HG03064 (cell line): ENCODE results near the gene SLC17A2.
A peak's percentile ranks its signal among the peaks of the same experiment; 100 is the strongest.

Experiments
- ATAC-seq: cut with Tn5 transposase; IDR thresholded peaks from one replicate; pipeline ENCODE4 v1.9.1; 2021; ENCODE audit warnings: low read depth; ENCODE audit not compliant: unreplicated experiment

The SLC17A2 gene, protein sequence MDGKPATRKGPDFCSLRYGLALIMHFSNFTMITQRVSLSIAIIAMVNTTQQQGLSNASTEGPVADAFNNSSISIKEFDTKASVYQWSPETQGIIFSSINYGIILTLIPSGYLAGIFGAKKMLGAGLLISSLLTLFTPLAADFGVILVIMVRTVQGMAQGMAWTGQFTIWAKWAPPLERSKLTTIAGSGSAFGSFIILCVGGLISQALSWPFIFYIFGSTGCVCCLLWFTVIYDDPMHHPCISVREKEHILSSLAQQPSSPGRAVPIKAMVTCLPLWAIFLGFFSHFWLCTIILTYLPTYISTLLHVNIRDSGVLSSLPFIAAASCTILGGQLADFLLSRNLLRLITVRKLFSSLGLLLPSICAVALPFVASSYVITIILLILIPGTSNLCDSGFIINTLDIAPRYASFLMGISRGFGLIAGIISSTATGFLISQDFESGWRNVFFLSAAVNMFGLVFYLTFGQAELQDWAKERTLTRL

DNA sequence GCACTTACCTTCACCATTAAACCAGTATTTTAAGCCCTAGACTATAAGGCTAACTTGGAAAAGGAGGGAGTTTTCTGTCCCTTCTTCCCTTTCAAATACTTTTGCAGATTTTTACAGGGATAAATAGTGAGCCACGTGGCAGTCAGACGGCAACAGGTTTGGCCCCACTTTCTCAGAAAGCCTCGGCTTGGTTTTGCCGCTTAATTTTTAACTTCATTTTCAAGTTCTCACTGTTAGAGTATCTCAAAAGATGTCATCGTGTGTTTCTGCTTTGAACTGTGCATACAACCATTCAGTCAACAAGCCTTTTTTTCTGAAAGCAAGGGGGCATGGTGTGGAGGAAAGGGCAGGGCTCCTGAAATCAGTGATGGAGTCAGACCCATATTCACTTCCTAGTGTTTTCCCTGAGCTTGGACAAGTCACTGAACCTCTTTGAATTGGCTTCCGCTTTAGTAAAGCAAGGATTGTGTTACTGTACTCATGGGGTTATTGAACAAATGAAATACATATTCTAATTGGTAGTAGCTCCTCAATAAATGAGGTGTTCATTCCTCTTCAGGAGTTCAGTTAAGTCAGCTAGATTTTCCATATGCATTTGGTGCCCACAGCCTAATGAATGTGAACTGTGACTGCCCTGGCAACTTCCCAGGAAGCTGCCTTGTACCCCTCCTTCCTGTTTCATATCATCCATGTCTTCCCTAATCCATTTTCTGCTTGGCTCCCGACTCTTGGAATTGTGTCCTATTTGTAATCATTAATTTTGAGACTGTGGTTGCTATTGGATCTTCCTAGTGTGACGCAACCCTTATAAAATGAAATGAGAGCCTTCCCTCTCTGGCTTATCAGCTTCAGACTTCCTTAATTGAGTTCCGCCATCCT lies at the start of gene SLC17A2:
Gene SLC17A2 (minus strand): TSS at position 160 of the 879 bp plus-strand sequence. CDS start 4,895 bp downstream, outside the sequence.
- ATAC-seq, result no peak

GRCh38 chr6:25975923-25976560 lies 45.6 kb upstream of the SLC17A2 start:
- no peak for ATAC-seq

DNA sequence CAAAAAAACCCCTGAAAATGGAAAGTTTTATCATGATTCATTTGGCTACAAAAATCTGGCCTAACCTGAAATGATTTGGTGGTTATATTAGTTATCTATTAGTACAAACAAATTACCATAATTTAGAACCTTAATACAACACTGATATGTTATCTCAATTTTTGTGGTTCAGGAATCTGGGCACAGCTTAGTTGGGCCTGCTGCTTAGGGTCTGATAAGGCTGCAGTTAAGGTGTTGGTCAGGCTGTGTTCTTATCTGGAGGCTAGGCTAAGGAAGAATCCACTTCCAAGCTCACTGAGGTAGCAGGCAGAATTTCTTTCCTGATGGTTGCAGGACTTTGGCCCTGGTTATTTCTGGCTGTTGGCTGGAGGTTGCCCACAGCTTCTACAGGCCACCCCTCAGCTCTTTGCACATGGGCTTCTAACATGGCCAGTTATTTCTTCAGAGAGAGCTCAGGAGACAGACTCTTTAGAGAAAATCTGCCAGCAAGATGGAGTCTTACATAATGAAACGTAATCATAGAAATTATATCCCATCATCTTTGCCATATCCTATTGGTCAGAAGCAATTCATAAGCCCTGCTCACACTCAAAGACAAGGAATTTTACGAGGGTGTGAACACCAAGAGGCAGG lies 43.5 kb upstream of the SLC17A2 start:
- no peak for ATAC-seq

GRCh38 chr6:25972902-25973301 lies 42.4 kb upstream of the SLC17A2 start:
- ATAC-seq, result no peak

- no peak for ATAC-seq
These were observed 41.6 kb upstream of the SLC17A2 start for GRCh38 chr6:25972128-25972527.

DNA sequence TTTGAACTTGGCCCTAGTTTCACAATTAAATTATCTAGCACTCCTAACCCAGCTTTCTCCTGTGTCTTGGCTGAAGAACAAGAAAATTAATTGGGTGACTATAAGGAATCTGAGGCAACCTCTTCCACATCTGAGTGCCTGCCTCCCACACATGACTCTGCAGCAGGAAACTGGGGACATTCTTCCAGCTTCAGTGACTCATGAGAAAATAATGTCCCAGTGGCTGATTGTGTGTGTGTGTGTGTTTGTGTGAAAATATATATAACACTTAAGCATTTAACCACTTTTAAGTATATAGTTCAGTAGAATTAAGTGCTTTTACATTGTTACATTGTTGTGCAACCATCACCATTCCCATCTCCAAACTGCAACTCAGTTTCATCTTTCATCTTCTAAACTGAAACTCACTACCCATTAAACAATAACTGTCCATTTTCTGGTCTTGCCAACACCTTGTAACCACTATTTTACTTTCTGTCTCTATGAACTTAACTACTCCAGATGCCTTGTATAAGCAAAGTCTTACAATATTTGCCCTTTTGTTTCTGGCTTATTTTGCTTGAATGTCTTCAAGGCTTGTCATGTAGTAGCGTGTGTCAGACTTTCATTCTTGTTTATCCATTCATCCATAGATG lies 40.8 kb upstream of the SLC17A2 start:
- no peak for ATAC-seq

GRCh38 chr6:25968769-25969168 lies 38.3 kb upstream of the SLC17A2 start:
- ATAC-seq, result no peak

- ATAC-seq, result no peak
These were observed 36.2 kb upstream of the SLC17A2 start for GRCh38 chr6:25966711-25967110.

- ATAC-seq, result no peak
These were observed 34.6 kb upstream of the SLC17A2 start for GRCh38 chr6:25965058-25965457.

- ATAC-seq, result no peak
These were observed 33.1 kb upstream of the SLC17A2 start for GRCh38 chr6:25963426-25964123.

- ATAC-seq, result peak; percentile 74
These were observed 31.9 kb upstream of the SLC17A2 start, which contains the start of gene TRIM38 for GRCh38 chr6:25962149-25963127. Gene TRIM38 (plus strand): TSS chr6:25962802. CDS start chr6:25966523, 3,721 bp downstream.

DNA sequence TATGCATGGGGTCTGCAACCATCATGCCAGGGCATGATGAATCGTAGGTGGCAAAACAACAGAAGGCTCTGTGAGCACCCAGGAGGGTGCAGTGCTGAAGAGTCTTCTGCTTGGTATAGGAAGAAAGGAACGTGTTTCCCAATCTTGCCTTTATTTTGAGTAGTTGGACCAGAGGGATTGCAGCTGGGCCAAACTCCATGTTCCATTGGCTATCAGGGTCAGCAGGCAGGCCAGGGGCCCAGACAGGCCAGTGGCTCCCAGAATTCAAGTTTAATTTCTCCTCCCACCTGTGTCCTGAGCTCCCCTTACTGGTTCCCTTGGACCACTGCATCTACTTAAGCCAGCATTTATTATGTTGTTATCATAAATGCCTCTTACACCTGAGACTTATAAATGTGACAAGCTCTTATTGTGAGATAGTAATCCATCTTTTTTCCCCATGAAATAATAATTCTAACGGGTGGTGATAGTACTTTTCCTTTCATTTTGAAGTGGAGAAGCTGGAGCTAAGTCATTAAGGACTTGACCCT lies 31.2 kb upstream of the SLC17A2 start:
- ATAC-seq, result peak; percentile 3

DNA sequence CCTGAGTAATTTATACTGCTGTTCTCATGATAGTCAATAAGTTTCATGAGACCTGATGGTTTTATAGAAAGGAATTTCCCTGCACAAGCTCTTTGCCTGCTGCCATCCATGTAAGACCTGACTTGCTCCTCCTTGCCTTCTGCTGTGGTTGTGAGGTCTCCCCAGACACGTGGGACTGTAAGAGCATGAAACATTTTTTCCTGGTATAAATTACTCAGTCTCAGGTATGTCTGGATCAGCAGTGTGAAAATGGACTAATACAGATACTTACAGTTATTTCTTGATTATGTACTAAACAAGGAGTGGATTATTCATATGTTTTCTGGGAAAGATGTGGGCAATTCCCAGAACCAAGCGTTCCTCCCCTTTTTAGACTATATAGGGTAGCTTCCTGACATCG lies 30.2 kb upstream of the SLC17A2 start:
- ATAC-seq, result no peak

DNA sequence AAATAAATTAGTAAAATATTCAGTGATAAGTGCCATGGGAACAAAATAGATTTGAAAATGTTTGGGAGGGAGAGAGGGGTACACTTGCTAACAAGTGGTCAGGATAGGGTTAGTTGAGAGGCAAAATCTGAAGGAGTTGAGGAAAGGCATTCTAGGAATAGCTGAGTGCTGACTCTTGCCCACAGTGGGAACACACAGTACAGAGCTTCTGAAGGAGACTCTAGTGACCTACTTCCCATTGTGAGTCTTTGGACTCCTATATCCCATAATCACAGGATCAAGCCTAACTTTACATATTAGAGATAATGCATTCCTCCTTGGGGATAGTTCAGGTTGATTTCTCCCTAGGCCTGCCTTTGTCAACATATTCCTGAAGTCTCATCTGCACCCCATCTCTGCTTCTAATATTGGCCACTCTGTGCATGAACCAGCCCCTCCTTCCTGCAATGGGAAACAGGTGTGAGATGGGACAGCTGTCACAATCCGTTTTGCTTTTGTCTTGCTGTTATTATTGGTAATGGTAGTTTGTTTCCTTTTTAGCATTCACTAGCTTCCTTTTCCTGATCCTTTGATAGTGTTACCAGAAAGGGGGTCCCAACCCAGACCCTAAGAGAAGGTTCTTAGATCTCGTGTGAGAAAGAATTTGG lies 29.5 kb upstream of the SLC17A2 start:
- ATAC-seq, result no peak

DNA sequence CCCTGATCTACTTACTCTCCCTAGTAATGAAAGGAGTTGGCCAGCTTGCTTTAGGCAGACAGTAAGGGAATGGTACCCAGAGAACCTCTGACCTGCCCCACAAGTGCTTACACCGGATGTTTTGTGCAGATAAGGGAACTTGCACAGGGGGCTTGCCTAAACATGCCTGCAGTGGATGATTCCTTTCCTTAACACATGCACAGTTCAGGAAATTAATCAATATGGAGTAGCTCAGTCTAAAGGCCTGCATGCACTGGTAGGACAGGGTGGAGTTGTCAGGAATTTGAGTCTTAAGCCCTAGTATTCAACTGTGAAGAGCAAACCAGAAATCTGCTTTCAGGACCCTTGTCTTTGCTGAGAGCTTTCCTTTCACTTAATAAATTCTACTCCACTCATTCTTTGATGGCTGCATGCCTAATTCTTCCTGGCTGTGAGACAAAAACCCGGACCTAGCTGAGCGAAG lies 28.2 kb upstream of the SLC17A2 start:
- ATAC-seq, result no peak

DNA sequence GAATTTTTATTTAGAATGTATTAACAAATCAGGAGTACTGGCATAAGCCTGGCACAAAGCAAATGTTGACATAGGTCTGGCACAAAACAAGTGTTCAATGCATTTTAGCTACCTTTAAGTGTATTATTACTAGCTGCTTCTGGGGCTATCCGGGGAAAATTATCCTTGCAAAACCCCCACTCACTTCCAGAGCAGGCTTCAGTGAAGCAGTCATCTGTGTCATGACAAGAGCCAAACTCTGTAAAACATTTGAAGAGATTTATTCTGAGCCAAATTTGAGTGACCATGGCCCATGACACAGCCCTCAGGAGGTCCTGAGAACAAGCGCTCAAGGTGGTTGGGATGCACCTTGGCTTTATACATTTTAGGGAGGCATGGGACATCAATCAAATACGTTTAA lies 25.7 kb upstream of the SLC17A2 start:
- no peak for ATAC-seq

DNA sequence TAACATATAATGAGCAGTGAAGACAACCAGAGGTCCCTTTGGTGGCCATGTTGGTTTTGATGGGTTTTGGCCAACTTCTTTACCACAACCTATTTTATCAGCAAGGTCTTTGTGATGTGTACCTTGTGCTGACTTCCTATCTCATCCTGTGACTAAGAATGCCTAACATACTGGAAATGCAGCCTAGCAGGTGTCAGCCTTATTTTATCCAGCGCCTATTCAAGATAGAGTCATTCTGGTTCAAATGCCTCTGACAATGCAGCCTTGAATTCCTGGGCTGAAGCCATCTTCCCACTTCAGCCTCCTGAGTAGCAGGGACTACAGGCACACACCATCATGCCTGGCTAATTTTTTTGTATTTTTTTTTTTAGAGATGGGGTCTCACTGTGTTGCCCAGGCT lies 24.3 kb upstream of the SLC17A2 start:
- ATAC-seq, result no peak
